Uterus (tissue), 4 donors: ENCODE data around the gene VPS35. TPM values are rescaled to one million over a fixed set of nuclear protein-coding genes. Genes with fewer than 3 reads are reported as not detected.

ENCODE experiments used
- DNase-seq, 2 donors: peaks; one replicate each; pipeline ENCODE4 v3.0.0-alpha.2; 2019 to 2020
- H3K27ac ChIP-seq, 2 donors: fragments of 200-600 bp; sonication (generic); 1 replicate in 1 of 2; 2 replicates in 1 of 2; pipeline ENCODE4 v1.5.1; 2016 to 2018
- H3K27me3 ChIP-seq, 2 donors: fragments of 200-600 bp; sonication (generic); one replicate each; pipeline ENCODE4 v1.5.1; 2018 to 2019; ENCODE audit warnings: control low read depth in 1 of 2
- H3K36me3 ChIP-seq, 2 donors: fragments of 200-600 bp; sonication (generic); one replicate each; pipeline ENCODE4 v1.5.1; 2019; ENCODE audit warnings: control low read depth in 1 of 2
- H3K4me1 ChIP-seq, 2 donors: fragments of 200-600 bp; sonication (generic); one replicate each; pipeline ENCODE4 v1.5.1; 2018 to 2019; ENCODE audit warnings: control low read depth in 1 of 2
- H3K4me3 ChIP-seq, 2 donors: fragments of 200-600 bp; sonication (generic); 1 replicate in 1 of 2; 2 replicates in 1 of 2; pipeline ENCODE4 v1.5.1; 2018 to 2019; ENCODE audit warnings: mild to moderate bottlenecking in 1 of 2
- H3K9me3 ChIP-seq, 2 donors: fragments of 200-600 bp; sonication (generic); one replicate each; pipeline ENCODE4 v1.5.1; 2019; ENCODE audit warnings: control low read depth in 1 of 2
- POLR2A ChIP-seq, 2 donors: fragments of 450-650 bp; IDR thresholded peaks; one replicate each; pipeline ENCODE4 v1.6.1; 2016; ENCODE audit warnings: antibody characterized with exemption in 2 of 2, mild to moderate bottlenecking in 1 of 2, moderate library complexity in 1 of 2
- intact Hi-C: fragments of 100-400 bp; cut with DNase I; formaldehyde crosslinking; loops from one replicate; pipeline ENCODE4 v1.15.1; 2023; ENCODE audit warnings: low total_unique reads
- total RNA-seq, 4 donors: library from RNA; depleted of rRNA in 3 of 4; stranded (reverse); fragments of >200 nt in 3 of 4; gene quantifications; one replicate each; pipeline versions ENCODE4 v1.1.0 to v1.2.4, GENCODE V29; 2014 to 2023
- TF ChIP-seq, protein P1 (sequence below), 4 experiments: fragments of 200-600 bp in 2 of 4; fragments of 450-650 bp in 2 of 4; sonication (generic) in 2 of 4; IDR thresholded peaks; one replicate each; pipeline ENCODE4 v1.5.1; 2016 to 2019; ENCODE audit warnings: antibody characterized with exemption in 4 of 4, mild to moderate bottlenecking in 2 of 4, moderate library complexity in 1 of 4
- donor health status: DM: yes; HTN: yes; CAD: no.

VPS35 gene
- total RNA-seq, 4 donors from 2014 or later = 23.1 to 183 (median 67.4) TPM

DNA sequence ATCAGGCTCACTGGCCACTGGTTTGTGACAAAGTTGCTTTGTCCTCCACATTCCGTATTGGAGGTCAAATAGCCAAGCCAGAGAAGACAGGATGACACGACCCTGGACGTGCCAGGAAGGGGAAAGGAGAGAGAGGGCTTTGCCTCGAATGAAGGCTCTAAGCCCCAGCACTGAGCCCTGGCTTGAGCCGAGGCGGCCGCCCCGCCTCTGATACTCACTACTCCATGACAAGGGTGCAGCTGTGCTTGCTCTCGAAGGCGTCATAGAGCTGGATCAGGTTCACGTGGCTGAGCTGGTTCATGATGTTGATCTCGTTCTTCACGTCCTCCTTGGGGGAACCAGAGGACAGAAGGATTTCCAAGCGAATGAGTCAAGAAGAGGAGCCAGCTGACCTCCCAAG lies 39.8 kb upstream of the VPS35 start:
- intact Hi-C loops = no loop called here
- Histone ChIP-seq H3K36me3 (no peaks in the 10 kb centered on the region), H3K27me3 (no peaks in the 10 kb centered on the region), H3K27ac (no peak overlapping the region), H3K4me3 (no peak overlapping the region), H3K4me1 (no peaks in the 10 kb centered on the region), H3K9me3 (no peaks in the 10 kb centered on the region)
- TF ChIP-seq POLR2A (IDR thresholded peaks at IDR 0.05) = no peak
- TF ChIP-seq, protein P1, sequence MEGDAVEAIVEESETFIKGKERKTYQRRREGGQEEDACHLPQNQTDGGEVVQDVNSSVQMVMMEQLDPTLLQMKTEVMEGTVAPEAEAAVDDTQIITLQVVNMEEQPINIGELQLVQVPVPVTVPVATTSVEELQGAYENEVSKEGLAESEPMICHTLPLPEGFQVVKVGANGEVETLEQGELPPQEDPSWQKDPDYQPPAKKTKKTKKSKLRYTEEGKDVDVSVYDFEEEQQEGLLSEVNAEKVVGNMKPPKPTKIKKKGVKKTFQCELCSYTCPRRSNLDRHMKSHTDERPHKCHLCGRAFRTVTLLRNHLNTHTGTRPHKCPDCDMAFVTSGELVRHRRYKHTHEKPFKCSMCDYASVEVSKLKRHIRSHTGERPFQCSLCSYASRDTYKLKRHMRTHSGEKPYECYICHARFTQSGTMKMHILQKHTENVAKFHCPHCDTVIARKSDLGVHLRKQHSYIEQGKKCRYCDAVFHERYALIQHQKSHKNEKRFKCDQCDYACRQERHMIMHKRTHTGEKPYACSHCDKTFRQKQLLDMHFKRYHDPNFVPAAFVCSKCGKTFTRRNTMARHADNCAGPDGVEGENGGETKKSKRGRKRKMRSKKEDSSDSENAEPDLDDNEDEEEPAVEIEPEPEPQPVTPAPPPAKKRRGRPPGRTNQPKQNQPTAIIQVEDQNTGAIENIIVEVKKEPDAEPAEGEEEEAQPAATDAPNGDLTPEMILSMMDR (IDR thresholded peaks at IDR 0.05) = no peak
- no peak for DNase-seq

DNA sequence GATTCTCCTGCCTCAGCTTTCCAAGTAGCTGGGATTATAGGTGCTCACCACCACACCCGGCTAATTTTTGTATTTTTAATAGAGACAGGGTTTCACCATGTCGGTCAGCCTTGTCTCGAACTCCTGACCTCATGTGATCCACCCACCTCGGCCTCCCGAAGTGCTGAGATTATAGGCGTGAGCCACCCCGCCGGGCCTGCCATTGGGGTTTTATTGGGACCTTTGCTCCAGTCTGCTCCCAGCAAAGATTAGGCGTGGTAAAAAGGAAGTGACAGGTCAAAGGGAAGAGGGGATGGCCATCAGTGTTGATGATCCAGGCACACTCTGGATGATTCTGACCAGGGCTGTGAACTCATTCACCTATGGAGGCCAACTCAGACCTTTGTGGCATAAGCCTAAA lies 38.7 kb upstream of the VPS35 start:
- intact Hi-C loops = no loop called here

DNA sequence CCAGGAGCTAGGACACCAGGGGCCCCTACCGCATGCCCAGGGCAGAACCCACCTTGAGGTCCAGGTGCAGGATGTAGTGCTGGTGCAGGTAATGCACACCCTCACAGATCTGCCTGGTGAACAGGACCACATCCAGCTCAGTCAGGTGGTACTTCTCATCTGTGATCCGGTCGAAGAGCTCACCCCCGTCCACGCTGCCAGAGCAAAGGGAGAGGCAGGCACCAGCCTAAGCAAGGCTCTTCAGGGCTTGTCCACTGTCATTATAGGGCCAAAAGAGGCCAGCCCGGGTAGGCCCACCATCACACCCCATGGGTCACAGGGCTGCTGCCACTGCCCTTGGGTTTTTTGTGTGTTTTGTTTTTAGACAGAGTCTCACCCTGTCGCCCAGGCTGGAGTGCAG lies 38.2 kb upstream of the VPS35 start:
- H3K4me1 ChIP-seq = no peaks in the 10 kb centered on the region
- no peaks in the 10 kb centered on the region for H3K36me3 ChIP-seq
- intact Hi-C loops = no loop called here
- no peak overlapping the region for H3K4me3 ChIP-seq
- no peak overlapping the region for H3K27ac ChIP-seq
- H3K27me3 ChIP-seq = no peaks in the 10 kb centered on the region
- no peak for TF ChIP-seq POLR2A (IDR thresholded peaks at IDR 0.05)
- TF ChIP-seq, protein P1 (IDR thresholded peaks at IDR 0.05) = no peak
- no peak for DNase-seq
- H3K9me3 ChIP-seq = no peaks in the 10 kb centered on the region

More for the DNA sequence above, 38.7 kb upstream of the VPS35 start:
- Histone ChIP-seq H3K4me3 (no peak overlapping the region), H3K27me3 (no peaks in the 10 kb centered on the region), H3K36me3 (no peaks in the 10 kb centered on the region), H3K4me1 (no peaks in the 10 kb centered on the region), H3K27ac (no peak overlapping the region), H3K9me3 (no peaks in the 10 kb centered on the region)
- TF ChIP-seq, protein P1 (IDR thresholded peaks at IDR 0.05) = no peak
- no peak for TF ChIP-seq POLR2A (IDR thresholded peaks at IDR 0.05)
- DNase-seq = no peak

DNA sequence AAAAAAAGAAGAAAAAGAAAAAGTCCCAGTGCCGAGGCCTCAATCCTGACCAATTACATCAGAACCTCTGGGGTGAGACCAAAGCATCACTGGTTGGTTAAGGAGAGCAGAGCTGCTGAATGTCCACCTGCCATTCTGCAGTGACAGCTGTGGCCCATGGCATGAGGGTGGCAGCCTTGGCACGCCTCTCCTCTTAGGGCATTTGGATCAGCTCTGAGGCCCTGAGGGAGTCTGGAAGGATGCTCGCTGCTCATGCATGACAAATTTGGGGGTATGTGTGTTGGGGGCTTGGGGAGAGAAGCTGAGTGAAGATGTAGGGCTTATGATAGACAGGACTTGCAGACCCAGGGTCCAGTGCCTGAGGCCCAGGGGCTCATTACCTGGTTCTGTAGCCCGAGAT lies 32.9 kb upstream of the VPS35 start:
- no peak for TF ChIP-seq POLR2A (IDR thresholded peaks at IDR 0.05)
- TF ChIP-seq, protein P1 (IDR thresholded peaks at IDR 0.05) = no peak
- intact Hi-C loops = no loop called here
- H3K4me1 ChIP-seq = no peaks in the 10 kb centered on the region

DNA sequence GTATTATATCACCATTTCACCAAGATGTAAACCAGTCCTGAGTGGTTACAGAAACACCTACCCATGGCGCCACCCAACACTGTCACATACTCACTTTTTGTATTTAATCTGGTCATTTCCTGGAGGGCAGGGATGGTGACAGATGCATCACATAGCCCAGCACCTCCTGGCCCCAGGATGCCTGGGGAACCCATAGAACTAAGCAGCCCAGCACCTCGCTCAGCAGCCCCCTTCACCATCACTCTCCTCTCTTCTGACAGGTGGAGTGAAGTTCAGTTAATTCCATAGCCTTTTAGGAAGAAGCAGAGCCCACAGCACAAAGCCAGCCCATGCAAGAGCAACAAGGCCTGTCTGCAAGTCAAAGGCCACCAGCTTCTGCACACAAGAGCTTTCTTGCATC lies 31.6 kb upstream of the VPS35 start:
- intact Hi-C loops = no loop called here
- H3K9me3 ChIP-seq = no peaks in the 10 kb centered on the region
- no peak overlapping the region for H3K27ac ChIP-seq
- no peak for TF ChIP-seq POLR2A (IDR thresholded peaks at IDR 0.05)
- TF ChIP-seq, protein P1 (IDR thresholded peaks at IDR 0.05) = no peak
- no peaks in the 10 kb centered on the region for H3K4me1 ChIP-seq
- H3K27me3 ChIP-seq = no peaks in the 10 kb centered on the region
- no peak for DNase-seq
- H3K36me3 ChIP-seq = no peaks in the 10 kb centered on the region
- H3K4me3 ChIP-seq = no peak overlapping the region

More for the DNA sequence above, 32.9 kb upstream of the VPS35 start:
- Histone ChIP-seq H3K27me3 (no peaks in the 10 kb centered on the region), H3K36me3 (no peaks in the 10 kb centered on the region), H3K4me3 (no peak overlapping the region), H3K9me3 (no peaks in the 10 kb centered on the region), H3K27ac (no peak overlapping the region)
- no peak for DNase-seq
